HL-60 (cell line): ENCODE results near the gene TSPAN18.

Experiments used
- DNase-seq, 2 experiments: peaks; one replicate each; pipeline ENCODE4 v3.0.0-alpha.2; 2010 to 2020; ENCODE audit warnings: low read depth in 1 of 2, low spot score in 1 of 2
- H3K27ac ChIP-seq: fragments of 250-450 bp; sonication (Bioruptor Pico); replicated peaks from 2 replicates; pipeline ENCODE4 v1.5.1; 2020; ENCODE audit warnings: mild to moderate bottlenecking, moderate library complexity
- H3K27me3 ChIP-seq: fragments of 250-450 bp; sonication (Bioruptor Pico); 2 replicates; pipeline ENCODE4 v1.5.1; 2021; ENCODE audit warnings: mild to moderate bottlenecking, moderate library complexity; ENCODE audit not compliant: insufficient read depth, poor library complexity, severe bottlenecking
- H3K4me3 ChIP-seq: replicated peaks from 2 replicates; pipeline ENCODE4 v1.5.1; 2011; ENCODE audit warnings: mild to moderate bottlenecking, control low read depth, low read length; ENCODE audit not compliant: insufficient read depth
- CTCF ChIP-seq: IDR thresholded peaks from one replicate; pipeline ENCODE4 v1.5.1; 2011; ENCODE audit warnings: low read length, control low read depth, inconsistent platforms; ENCODE audit not compliant: insufficient read depth
- GABPA ChIP-seq: IDR thresholded peaks from 2 replicates; pipeline ENCODE4 v1.6.1; 2012; ENCODE audit warnings: low read depth
- POLR2AphosphoS5 ChIP-seq: IDR thresholded peaks from 2 replicates; pipeline ENCODE4 v1.6.1; 2012; ENCODE audit warnings: low read depth
- SPI1 ChIP-seq: IDR thresholded peaks from 2 replicates; pipeline ENCODE4 v1.6.1; 2012; ENCODE audit warnings: low read depth, mild to moderate bottlenecking, borderline replicate concordance
- TF ChIP-seq, protein P1 (sequence below): IDR thresholded peaks from 2 replicates; pipeline ENCODE4 v1.6.1; 2012; ENCODE audit warnings: low read depth; ENCODE audit not compliant: insufficient replicate concordance

The TSPAN18 gene

GRCh38 chr11:44893846-44894617 lies 167.3 kb downstream of the TSPAN18 start:
- Histone ChIP-seq H3K4me3 (no peak overlapping the region), H3K27me3 (no peaks in the 10 kb centered on the region), H3K27ac (no peak overlapping the region)
- TF ChIP-seq SPI1 (no peak), GABPA (no peak), CTCF (peak; percentile 88), POLR2AphosphoS5 (no peak)
- TF ChIP-seq, protein P1, sequence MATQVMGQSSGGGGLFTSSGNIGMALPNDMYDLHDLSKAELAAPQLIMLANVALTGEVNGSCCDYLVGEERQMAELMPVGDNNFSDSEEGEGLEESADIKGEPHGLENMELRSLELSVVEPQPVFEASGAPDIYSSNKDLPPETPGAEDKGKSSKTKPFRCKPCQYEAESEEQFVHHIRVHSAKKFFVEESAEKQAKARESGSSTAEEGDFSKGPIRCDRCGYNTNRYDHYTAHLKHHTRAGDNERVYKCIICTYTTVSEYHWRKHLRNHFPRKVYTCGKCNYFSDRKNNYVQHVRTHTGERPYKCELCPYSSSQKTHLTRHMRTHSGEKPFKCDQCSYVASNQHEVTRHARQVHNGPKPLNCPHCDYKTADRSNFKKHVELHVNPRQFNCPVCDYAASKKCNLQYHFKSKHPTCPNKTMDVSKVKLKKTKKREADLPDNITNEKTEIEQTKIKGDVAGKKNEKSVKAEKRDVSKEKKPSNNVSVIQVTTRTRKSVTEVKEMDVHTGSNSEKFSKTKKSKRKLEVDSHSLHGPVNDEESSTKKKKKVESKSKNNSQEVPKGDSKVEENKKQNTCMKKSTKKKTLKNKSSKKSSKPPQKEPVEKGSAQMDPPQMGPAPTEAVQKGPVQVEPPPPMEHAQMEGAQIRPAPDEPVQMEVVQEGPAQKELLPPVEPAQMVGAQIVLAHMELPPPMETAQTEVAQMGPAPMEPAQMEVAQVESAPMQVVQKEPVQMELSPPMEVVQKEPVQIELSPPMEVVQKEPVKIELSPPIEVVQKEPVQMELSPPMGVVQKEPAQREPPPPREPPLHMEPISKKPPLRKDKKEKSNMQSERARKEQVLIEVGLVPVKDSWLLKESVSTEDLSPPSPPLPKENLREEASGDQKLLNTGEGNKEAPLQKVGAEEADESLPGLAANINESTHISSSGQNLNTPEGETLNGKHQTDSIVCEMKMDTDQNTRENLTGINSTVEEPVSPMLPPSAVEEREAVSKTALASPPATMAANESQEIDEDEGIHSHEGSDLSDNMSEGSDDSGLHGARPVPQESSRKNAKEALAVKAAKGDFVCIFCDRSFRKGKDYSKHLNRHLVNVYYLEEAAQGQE: no peak
- DNase-seq: peak; percentile 29 to 38

DNA sequence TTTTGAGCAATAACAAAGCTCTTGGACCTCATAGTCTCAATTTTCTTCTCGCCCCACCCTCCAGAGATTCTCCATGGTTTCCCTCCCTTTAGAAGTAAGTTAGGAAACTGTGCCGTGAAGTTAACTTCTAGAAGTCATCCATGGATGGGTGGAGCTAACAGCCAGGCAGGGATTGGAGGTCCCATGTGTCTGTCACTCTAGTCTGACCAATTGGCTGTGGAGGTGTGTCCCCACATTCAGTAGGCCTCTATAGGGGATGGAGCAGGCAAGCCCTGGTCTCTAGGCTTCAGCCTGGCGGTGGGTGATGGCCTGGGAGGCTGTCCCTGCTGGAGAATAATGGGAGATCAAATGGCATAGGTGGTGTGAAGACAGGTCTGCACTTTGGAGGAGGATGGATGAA lies 173.2 kb downstream of the TSPAN18 start:
- H3K4me3 ChIP-seq: no peak overlapping the region
- DNase-seq: no peak
- TF ChIP-seq POLR2AphosphoS5: no peak
- TF ChIP-seq GABPA: no peak
- TF ChIP-seq, protein P1: no peak
- no peak overlapping the region for H3K27ac ChIP-seq
- no peaks in the 10 kb centered on the region for H3K27me3 ChIP-seq

GRCh38 chr11:44901120-44901633 lies 174.4 kb downstream of the TSPAN18 start:
- Histone ChIP-seq H3K27me3 (no peaks in the 10 kb centered on the region), H3K27ac (no peak overlapping the region), H3K4me3 (no peak overlapping the region)
- DNase-seq: no peak
- TF ChIP-seq, protein P1: no peak
- TF ChIP-seq CTCF: no peak
- TF ChIP-seq SPI1: no peak
- TF ChIP-seq POLR2AphosphoS5: no peak
- no peak for TF ChIP-seq GABPA
